GM13976 (cell line): ENCODE measurements around the gene SHISA2.
A peak's percentile ranks its signal among the peaks of the same experiment; 100 is the strongest.
"Not testable (repeated sequence)": the region's sequence is repeated elsewhere in the genome, so short reads cannot be mapped to it uniquely, and the experiment has no call there.

ENCODE experiments used
- DNase-seq: peaks from one replicate; pipeline ENCODE4 v3.0.0; 2012; ENCODE audit warnings: low spot score
- in situ Hi-C: fragments of 300-500 bp; cut with MboI; formaldehyde crosslinking; loops from one replicate; pipeline ENCODE4 v1.12.0; 2022; ENCODE audit warnings: low sequenced_read_pairs, mixed read lengths, inconsistent platforms; ENCODE audit not compliant: unreplicated experiment
- TF ChIP-seq, protein P1 (sequence below): IDR thresholded peaks from 2 replicates; pipeline ENCODE4 v1.5.1; 2012; ENCODE audit warnings: borderline replicate concordance, mild to moderate bottlenecking; ENCODE audit not compliant: insufficient read depth; ENCODE audit errors: extremely low read depth, missing control alignments, control extremely low read depth

The SHISA2 gene

DNA sequence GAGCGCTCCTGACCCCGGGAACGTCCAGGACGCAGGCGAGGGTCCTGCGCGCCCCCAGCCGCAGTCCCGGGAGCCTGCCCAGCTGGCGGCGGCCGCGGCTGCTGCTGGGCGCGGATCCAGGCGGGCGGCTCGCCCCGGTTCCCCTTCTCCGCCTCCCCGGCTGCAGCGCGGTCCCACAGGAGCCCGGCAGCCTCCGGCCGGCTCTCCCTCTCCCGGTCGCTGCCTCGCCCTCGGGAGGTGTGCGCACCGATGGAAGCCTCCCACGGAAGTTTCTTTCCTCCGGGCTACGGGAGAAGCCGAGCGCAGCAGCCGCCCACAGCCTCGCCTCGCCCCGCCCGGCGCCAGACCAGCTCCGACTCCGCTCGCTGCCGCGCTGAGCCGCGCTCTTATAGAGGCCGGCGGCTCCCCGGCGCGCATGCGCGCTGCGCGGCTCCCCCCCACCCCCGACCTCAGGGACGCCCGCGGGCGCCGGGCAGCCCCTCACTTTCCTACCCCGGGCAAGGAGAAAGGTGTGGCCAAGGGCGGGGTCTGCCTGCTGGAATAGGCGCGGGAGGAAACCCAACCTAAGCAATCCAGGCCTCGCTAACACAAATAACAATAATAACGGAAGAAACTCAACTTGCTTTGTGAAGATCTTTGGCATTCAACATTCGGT lies at the start of gene SHISA2:
Gene SHISA2 (minus strand): TSS at position 360 of the 655 bp plus-strand sequence. CDS start 1,041 bp downstream, outside the sequence.
- TF ChIP-seq, protein P1, sequence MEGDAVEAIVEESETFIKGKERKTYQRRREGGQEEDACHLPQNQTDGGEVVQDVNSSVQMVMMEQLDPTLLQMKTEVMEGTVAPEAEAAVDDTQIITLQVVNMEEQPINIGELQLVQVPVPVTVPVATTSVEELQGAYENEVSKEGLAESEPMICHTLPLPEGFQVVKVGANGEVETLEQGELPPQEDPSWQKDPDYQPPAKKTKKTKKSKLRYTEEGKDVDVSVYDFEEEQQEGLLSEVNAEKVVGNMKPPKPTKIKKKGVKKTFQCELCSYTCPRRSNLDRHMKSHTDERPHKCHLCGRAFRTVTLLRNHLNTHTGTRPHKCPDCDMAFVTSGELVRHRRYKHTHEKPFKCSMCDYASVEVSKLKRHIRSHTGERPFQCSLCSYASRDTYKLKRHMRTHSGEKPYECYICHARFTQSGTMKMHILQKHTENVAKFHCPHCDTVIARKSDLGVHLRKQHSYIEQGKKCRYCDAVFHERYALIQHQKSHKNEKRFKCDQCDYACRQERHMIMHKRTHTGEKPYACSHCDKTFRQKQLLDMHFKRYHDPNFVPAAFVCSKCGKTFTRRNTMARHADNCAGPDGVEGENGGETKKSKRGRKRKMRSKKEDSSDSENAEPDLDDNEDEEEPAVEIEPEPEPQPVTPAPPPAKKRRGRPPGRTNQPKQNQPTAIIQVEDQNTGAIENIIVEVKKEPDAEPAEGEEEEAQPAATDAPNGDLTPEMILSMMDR: no peak
- peak; percentile 46 for DNase-seq
- in situ Hi-C loops: no loop called here

DNA sequence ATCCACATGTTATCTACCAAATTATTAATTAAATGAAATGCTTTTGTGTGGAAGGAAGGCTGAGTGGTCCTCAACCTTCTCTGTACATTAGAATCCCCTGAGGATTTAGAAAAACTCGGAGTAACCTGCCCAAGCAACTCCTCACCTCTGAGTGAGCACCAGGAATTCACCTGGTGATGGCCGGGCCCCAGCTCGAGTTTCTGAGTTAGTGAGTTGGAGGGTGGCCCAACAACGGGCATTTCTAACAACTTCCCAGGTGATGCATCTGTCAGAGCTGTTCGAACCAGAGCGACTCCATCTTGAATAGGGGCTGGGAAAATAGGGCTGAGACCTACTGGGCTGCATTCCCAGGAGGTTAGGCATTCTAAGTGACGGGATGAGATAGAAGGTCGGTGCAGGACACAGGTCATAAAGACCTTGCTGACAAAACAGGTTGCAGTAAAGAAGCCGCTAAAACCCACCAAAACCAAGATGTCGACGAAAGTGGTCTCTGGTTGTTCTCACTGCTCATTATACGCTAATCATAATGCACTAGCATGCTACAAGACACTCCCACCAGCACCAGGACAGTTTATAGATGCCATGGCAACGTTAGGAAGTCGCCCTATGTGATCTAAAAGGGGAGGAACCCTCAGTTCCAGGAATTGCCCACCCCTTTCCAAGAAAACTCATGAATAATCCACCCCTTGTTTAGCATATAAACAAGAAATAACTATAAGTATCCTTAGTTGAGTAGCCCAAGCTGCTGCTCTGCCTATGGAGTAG lies 44.2 kb upstream of the SHISA2 start:
- TF ChIP-seq, protein P1: no peak
- no peak for DNase-seq
- in situ Hi-C loops: no loop called here

DNA sequence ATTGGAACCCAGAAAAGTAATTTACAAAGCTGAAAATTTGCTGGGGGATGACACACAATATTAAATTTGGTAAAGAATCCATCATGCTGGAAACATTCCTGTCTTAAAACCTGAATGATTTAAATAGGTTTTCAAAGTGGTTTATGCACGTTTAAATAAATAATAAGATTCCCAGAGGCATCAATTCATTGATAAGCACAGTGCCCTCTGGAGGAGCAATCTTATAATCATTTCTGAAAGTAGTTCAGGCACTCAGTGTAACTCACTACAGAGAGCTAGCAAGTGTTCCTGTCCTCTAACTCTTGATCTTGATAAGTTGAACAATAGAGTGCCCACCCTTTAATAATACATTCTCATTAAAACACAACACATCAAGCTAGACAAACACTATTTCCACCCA lies 43.5 kb upstream of the SHISA2 start:
- in situ Hi-C loops: no loop called here
- no peak for DNase-seq
- TF ChIP-seq, protein P1: no peak

DNA sequence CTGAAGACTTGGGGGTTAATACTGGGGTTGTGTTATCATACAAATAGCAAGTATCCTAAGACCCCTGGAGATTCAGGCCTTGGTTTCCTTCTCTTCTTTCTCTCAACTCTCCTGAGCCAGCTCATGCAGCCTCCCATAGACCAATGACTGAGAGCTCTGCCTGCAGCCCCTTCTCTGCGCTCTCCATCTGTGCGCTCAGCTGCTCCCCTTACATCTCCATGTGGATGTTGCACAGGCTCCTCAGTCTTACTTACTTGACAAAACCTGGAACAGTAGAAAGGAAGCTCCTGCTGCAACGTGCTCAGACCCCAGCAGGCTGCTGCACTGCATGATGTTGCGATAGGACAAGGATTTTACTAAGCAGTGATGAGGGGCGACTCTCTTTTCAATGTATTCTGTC lies 25.0 kb upstream of the SHISA2 start:
- DNase-seq, in situ Hi-C loops: not testable (repeated sequence)

DNA sequence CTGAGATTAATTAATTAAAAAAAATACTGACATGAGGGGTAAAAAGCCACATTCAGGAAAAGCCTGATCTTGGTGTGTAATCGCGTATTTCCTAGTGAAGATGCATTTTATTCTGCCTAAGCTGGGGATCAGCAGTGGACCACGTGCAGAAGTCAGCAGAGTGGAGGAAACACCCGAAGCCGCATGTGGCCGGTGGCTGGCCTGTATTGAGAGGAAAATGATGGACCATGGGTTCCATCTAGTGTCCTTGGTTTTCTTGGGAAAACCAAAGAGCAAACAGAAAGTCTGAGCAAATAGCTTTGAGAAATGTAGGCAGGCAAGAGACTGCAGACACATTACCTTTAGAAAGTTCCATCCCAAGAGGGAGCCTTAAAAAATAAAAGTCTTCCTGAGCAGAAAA lies 23.7 kb upstream of the SHISA2 start:
- in situ Hi-C loops: no loop called here
- no peak for DNase-seq
- TF ChIP-seq, protein P1: no peak

DNA sequence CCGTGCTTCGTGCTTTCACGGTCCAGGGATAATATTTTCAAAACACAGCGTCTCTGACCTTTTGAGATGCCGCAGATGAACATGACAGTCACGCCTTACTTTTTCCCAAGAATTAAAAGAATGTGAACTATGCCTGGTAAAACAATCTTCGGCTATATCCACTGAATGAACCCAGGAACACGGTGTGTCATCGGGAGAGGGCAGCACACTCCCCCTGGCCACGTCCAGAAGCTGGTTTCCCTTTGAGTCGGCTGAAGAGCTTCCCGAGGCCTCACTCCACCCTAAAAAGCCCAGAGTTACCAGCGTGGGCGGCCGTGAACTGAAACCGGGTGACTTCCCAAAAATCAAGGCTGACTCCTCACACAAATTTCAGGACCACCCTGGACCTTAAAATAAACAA lies 22.9 kb upstream of the SHISA2 start:
- no peak for DNase-seq
- in situ Hi-C loops: no loop called here
- TF ChIP-seq, protein P1: no peak

DNA sequence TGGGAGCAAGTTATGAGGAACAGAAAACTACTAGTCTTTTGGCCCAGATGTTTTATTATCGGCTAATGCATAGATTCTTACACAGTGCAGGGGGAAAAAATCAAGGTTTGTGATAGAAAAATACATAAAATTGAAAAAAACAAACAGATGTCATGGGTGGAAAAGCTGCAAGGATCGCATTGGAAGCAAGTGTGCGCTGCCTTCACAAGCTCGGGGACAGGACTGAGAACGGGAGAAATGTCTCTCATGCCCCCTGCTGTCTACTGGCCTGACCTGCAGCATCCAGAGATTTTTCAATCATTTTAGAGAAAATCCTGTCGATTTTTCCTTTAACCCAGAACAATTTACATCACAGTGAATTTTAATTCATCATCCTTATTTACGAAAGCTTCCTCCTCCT lies 20.5 kb upstream of the SHISA2 start:
- in situ Hi-C loops, DNase-seq: not testable (repeated sequence)
